HFF-Myc (cell line): ENCODE data around the gene ALKBH4.

ENCODE experiments used
- DNase-seq: peaks from one replicate; pipeline ENCODE4 v3.0.0-alpha.2; 2011; ENCODE audit warnings: low read depth; ENCODE audit errors: extremely low read depth
- H3K4me3 ChIP-seq: replicated peaks from 2 replicates; pipeline ENCODE4 v1.5.1; 2011; ENCODE audit warnings: low read depth, mild to moderate bottlenecking, control low read depth, low read length
- TF ChIP-seq, protein P1 (sequence below): IDR thresholded peaks from 2 replicates; pipeline ENCODE4 v1.5.1; 2012; ENCODE audit warnings: mild to moderate bottlenecking, low read depth, low read length, control low read depth; ENCODE audit errors: missing control alignments

Gene ALKBH4

DNA sequence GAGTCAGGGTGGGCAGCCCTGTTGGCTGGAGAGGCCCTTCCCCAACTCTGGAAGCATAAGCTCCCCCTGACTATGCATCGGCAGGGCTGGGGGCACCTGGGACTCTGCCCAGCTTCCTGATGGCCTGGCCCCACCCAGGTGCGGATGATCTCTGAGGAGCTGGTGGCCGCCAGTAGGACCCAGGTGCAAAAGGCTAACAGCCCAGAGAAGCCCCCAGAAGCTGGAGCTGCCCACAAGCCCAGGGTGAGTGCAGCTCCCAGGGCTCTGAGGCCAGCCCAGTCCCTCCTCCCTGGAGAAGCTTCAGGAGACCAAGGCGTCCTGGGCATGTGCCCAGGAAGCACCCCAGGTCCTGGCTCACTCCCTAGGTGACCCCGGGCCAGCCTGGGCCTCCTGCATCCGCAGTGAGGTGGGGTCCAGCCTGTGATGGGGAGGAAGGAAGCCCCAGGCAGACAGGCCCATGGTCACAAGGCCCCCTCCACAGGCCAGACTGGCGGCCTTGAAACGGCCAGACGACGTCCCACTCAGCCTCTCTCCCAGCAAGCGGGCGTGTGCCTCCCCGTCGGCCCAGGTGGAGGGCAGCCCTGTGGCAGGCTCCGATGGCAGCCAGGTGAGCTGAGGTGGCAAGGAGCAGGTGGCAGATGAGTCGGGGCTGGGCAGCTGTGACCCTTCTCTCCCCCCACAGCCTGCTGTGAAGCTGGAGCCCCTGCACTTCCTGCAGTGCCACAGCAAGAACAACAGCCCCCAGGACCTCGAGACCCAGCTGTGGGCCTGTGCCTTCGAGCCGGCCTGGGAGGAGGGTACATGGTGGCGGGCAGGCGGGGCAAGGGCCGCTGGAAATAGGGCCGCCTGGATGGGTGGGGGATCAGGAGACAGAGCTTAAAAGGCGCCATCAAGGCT is 3.2 kb upstream of the ALKBH4 start:
- TF ChIP-seq, protein P1, sequence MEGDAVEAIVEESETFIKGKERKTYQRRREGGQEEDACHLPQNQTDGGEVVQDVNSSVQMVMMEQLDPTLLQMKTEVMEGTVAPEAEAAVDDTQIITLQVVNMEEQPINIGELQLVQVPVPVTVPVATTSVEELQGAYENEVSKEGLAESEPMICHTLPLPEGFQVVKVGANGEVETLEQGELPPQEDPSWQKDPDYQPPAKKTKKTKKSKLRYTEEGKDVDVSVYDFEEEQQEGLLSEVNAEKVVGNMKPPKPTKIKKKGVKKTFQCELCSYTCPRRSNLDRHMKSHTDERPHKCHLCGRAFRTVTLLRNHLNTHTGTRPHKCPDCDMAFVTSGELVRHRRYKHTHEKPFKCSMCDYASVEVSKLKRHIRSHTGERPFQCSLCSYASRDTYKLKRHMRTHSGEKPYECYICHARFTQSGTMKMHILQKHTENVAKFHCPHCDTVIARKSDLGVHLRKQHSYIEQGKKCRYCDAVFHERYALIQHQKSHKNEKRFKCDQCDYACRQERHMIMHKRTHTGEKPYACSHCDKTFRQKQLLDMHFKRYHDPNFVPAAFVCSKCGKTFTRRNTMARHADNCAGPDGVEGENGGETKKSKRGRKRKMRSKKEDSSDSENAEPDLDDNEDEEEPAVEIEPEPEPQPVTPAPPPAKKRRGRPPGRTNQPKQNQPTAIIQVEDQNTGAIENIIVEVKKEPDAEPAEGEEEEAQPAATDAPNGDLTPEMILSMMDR: no peak
- DNase-seq: no peak
- H3K4me3 ChIP-seq: no peak overlapping the region

DNA sequence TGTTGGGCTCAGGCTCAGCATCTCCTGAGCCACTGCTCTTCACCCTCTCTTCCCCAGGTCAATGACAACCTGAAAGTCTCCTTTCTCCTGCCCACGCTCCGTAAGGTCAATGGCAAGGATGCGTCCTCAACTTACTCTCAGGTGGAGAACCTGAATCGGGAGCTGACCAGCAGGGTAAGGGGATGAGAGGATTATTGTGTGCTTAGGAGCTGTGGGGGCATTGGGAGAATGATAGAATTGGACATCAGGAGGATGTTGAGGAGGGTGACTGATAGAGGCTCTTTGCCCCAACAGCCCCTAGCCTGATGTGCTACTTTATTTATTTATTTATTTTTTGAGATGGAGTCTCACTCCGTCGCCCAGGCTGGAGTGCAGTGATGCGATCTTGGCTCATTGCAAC is 1.4 kb upstream of the ALKBH4 start:
- TF ChIP-seq, protein P1: no peak
- no peak for DNase-seq
- H3K4me3 ChIP-seq: peak overlapping the region; percentile 100

DNA sequence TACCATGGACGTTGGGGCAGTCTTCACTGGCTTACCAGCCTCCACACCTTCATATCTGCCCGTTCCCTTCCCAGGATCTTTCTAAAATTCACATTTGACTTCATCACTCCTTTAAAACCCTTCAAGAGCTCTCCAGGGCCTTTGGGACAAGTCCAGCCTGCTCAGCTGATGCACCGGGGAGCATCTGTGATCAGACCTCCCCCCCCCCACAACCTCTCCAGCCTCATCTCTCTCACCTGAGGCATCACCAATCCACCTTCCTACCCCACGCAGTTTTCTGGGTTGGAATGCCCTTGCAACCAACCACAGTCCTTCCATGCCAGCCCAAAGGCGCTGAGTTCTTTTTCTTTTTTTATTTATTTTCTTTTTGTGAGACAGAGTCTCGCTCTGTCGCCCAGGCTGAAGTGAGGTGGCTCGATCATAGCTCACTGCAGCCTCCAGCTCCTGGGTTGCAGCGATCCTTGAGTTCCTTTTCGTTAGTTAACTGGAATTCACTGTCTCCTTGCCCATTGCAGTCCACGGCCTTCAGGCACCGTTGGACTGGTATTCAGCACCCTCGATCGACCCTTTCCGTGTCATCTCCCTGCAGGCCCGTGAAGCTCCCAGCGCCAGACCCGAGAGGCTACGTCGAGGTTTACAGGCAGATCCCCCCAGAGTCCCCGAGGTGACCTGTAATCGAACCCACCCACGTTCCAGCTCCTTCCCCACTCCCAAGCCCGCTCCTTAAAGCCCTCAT is 654 bp downstream of the ALKBH4 start:
- DNase-seq: no peak
- TF ChIP-seq, protein P1: no peak
- peak overlapping the region; percentile 100 for H3K4me3 ChIP-seq

DNA sequence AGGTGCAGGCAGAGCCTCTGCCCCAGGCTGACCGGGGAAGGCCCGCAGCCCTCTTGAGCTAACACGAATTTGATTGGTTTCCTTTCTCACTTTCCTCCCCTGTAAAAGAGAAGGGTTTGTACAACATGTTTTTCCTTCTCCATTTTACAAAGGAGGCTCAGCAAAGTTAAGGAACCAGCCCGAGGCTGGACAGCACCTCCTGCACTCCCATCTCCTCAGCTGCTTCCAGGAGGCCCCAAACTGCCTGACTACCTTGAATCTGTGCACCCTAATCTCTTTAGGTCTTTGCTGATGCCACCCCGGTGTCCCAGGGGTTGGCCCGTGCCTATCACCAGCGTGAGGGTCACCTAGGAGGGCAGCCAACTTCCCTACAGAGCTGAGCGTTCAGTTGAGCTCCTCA is 4.2 kb downstream of the ALKBH4 start:
- TF ChIP-seq, protein P1: no peak
- no peak overlapping the region for H3K4me3 ChIP-seq
- DNase-seq: no peak

DNA sequence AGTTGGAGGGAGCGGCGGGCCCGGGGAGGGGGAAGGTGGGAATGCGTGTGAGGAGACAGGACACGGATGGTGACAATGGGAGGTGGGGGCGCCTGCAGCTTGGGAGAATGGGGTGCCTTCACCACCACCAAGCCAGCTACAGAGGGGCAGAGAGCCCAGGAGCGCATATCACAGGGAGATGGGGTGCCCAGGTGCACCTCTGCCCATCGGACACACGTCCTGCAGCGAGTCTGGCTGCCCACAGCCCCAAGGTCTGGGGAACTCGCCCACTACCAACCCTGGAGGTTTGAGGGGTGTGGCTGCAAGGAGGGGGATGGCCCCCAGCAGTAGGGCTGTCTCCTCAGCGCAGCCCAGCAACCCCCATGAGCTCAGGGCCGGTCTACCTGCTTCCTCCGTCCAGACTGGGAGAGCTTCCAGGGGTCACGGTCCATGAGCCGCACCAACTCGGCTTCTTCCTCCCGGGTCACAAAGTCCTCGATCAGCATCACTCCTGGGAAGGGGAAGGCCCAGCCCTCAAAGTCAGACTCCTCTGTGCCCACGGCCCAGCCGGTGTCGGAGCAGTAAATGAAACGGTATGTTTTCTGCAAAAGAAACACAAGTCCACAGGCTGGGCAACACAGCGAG is 5.3 kb downstream of the ALKBH4 start:
- TF ChIP-seq, protein P1: no peak
- no peak for DNase-seq
- no peak overlapping the region for H3K4me3 ChIP-seq

DNA sequence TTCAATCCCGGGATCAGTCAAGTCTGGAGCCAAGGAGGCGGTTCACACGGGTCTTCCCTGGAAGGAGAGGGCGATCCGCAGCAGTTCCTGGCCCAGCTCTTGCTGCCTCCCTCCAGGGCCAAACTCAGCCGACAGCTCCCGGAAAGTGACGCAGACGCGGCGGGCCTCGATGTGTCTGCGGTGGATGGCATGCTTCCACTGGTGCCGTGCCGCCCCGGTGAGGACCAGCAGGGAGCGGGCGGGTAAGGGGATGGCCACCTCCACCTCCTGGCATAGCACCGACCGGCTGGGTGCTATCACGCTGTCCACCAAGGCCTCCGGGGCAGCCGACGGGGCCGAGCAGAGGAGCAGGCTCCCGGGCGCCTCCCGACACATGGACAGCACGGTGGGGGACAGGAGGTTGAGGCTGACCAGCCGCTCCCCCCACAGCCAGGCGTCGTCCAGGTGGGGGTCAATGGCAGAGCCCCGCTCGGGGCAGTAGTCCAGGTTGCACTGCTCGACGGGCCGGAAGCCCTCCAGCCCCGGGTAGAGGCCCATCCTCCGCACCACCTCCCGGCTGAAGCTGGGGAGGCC is 7.2 kb downstream of the ALKBH4 start:
- DNase-seq: no peak
- TF ChIP-seq, protein P1: no peak

More for the DNA sequence above, 7.2 kb downstream of the ALKBH4 start:
- H3K4me3 ChIP-seq: no peak overlapping the region
